Neural cell (in vitro differentiated cells): ENCODE data around the gene TANGO6.

ENCODE experiments used
- CTCF ChIP-seq: fragments of 450-650 bp; IDR thresholded peaks from 2 replicates; pipeline ENCODE4 v1.5.1; 2014; ENCODE audit warnings: antibody characterized with exemption, mild to moderate bottlenecking, moderate library complexity; ENCODE audit not compliant: poor library complexity, severe bottlenecking
- EP300 ChIP-seq: fragments of 450-650 bp; conservative IDR thresholded peaks from 2 replicates; pipeline ENCODE4 v1.6.1; 2014; ENCODE audit warnings: antibody characterized with exemption, mild to moderate bottlenecking, moderate library complexity; ENCODE audit not compliant: poor library complexity, severe bottlenecking
- EZH2 ChIP-seq: fragments of 200-600, 300-800 bp; shearing (Covaris generic), sonication (generic); IDR thresholded peaks from 2 replicates; pipeline ENCODE4 v1.6.1; 2014; ENCODE audit warnings: antibody characterized with exemption, low read length, borderline replicate concordance, mild to moderate bottlenecking; ENCODE audit not compliant: insufficient read depth, poor library complexity, severe bottlenecking
- MXI1 ChIP-seq: fragments of 450-650 bp; conservative IDR thresholded peaks from 2 replicates; pipeline ENCODE4 v1.6.1; 2014; ENCODE audit warnings: antibody characterized with exemption, mild to moderate bottlenecking; ENCODE audit not compliant: poor library complexity, severe bottlenecking
- POLR2AphosphoS5 ChIP-seq: IDR thresholded peaks from 2 replicates; pipeline ENCODE4 v1.6.1; 2012
- RAD21 ChIP-seq: fragments of 450-650 bp; conservative IDR thresholded peaks from 2 replicates; pipeline ENCODE4 v1.6.1; 2014; ENCODE audit warnings: antibody characterized with exemption, mild to moderate bottlenecking, moderate library complexity
- SMC3 ChIP-seq: fragments of 450-650 bp; conservative IDR thresholded peaks from 2 replicates; pipeline ENCODE4 v1.6.1; 2014; ENCODE audit warnings: antibody characterized with exemption, mild to moderate bottlenecking, moderate library complexity; ENCODE audit not compliant: poor library complexity
- TAF1 ChIP-seq: IDR thresholded peaks from 2 replicates; pipeline ENCODE4 v1.6.1; 2012; ENCODE audit warnings: low read depth
- TF ChIP-seq, protein P1 (sequence below): IDR thresholded peaks from 2 replicates; pipeline ENCODE4 v1.6.1; 2012; ENCODE audit warnings: borderline replicate concordance

DNA sequence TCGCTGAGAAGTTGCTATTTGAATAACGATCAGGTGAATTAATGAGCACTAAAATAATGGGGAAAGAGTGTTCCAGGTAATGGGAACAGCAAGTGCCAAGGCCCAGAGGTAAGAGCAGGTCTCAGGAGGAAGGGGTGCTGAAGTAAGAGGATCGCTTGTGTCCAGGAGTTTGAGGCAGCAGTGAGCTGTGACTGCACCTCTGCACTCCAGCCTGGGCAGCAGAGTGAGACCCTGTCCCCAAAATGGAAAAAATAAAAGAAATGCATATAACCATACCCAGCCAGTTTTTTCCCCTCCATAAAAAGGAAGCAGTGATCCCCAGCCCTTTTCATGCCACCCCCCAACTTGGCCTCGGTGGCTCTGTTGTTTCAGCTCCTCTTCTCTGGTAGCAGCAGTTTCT, 245.4 kb downstream of the TANGO6 start:
- TF ChIP-seq CTCF (no peak), EZH2 (no peak), SMC3 (no peak), POLR2AphosphoS5 (no peak), MXI1 (no peak), EP300 (no peak), RAD21 (no peak), TAF1 (no peak)
- TF ChIP-seq, protein P1, sequence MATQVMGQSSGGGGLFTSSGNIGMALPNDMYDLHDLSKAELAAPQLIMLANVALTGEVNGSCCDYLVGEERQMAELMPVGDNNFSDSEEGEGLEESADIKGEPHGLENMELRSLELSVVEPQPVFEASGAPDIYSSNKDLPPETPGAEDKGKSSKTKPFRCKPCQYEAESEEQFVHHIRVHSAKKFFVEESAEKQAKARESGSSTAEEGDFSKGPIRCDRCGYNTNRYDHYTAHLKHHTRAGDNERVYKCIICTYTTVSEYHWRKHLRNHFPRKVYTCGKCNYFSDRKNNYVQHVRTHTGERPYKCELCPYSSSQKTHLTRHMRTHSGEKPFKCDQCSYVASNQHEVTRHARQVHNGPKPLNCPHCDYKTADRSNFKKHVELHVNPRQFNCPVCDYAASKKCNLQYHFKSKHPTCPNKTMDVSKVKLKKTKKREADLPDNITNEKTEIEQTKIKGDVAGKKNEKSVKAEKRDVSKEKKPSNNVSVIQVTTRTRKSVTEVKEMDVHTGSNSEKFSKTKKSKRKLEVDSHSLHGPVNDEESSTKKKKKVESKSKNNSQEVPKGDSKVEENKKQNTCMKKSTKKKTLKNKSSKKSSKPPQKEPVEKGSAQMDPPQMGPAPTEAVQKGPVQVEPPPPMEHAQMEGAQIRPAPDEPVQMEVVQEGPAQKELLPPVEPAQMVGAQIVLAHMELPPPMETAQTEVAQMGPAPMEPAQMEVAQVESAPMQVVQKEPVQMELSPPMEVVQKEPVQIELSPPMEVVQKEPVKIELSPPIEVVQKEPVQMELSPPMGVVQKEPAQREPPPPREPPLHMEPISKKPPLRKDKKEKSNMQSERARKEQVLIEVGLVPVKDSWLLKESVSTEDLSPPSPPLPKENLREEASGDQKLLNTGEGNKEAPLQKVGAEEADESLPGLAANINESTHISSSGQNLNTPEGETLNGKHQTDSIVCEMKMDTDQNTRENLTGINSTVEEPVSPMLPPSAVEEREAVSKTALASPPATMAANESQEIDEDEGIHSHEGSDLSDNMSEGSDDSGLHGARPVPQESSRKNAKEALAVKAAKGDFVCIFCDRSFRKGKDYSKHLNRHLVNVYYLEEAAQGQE = no peak
